HG02938 (cell line): ENCODE data around the gene ETDC.
A peak's percentile ranks its signal among the peaks of the same experiment; 100 is the strongest.

Source experiments
- ATAC-seq: cut with Tn5 transposase; IDR thresholded peaks from one replicate; pipeline ENCODE4 v1.9.1; 2021; ENCODE audit warnings: mild to moderate bottlenecking, moderate library complexity; ENCODE audit not compliant: unreplicated experiment

ETDC gene

GRCh38 chrX:135345107-135345589 lies 35.9 kb downstream of the ETDC start:
- peak; percentile 11 for ATAC-seq

GRCh38 chrX:135346975-135347374 lies 37.7 kb downstream of the ETDC start:
- ATAC-seq = no peak

GRCh38 chrX:135347381-135348016 lies 38.2 kb downstream of the ETDC start:
- no peak for ATAC-seq

DNA sequence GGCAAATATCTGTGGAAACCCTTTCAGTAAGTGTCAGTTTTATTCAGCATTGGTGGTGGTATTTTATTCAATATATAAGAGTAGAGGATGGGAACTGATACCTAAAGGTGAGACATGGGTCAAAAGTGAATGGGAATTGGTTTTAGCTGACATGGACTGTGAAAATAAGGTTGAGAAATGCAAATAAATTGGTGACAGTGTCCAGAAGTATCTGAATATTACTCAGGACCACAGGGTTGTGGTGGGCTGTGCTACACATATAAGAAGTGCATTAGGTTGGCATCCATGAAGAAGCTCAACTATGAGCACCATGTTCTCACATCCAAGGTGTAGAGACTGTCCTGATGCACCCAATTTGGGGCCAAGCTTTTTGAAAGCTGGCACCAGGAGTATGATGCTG lies 45.0 kb downstream of the ETDC start:
- ATAC-seq = peak; percentile 47
